HepG2 (cell line): ENCODE measurements around the gene PFKP. TPM values are rescaled to one million over a fixed set of nuclear protein-coding genes. Genes with fewer than 3 reads are reported as not detected.

Source experiments
- ATAC-seq: fragments of 200-7000 bp; cut with Tn5 transposase; 3 replicates; pipeline ENCODE4 v1.9.1; 2020; ENCODE audit warnings: mild to moderate bottlenecking, moderate library complexity
- BruUV-seq: library from RNA; stranded (reverse); fragments of 400-500 nt; replicated peaks from 2 replicates; lab custom pipeline; 2021; lab: Mats Ljungman, UMichigan
- CTCF ChIA-PET: fragments of 300-600 bp; formaldehyde crosslinking; extraction: SDS; loops from one replicate; lab custom pipeline; 2021; ENCODE audit warnings: low total read pairs, inconsistent platforms, low intra/inter-chr PET ratio; lab: Yijun Ruan, JAX
- POLR2A ChIA-PET: fragments of 350-600 bp; sonication (Branson Sonifier 250); formaldehyde crosslinking; loops from one replicate; lab custom pipeline; 2020; ENCODE audit warnings: antibody characterized with exemption, inconsistent platforms; lab: Yijun Ruan, JAX
- DNase-seq: peaks from one replicate; pipeline ENCODE4 v3.0.0-alpha.2; 2015; ENCODE audit warnings: low spot score
- FAIRE-seq: peaks from 3 replicates; lab custom pipeline; 2011; peaks lifted over from hg19 to GRCh38; lab: Jason Lieb, UNC
- H2AFZ ChIP-seq: one replicate; pipeline ENCODE4 v1.6.1; 2011; ENCODE audit warnings: low read length, inconsistent platforms
- H3K27ac ChIP-seq: fragments of 300-600 bp; 3 replicates; pipeline ENCODE4 v1.8.0; 2011; ENCODE audit warnings: mixed run types, mild to moderate bottlenecking, mixed read lengths, low read length, inconsistent platforms; ENCODE audit not compliant: insufficient read depth; ENCODE audit errors: extremely low read length
- H3K27me3 ChIP-seq, 2 experiments: fragments of 200-600 bp in 1 of 2; 2 replicates in 1 of 2; 3 replicates in 1 of 2; pipeline versions ENCODE4 v1.6.0 to v1.8.0; 2011; ENCODE audit warnings: low read length in 2 of 2, mild to moderate bottlenecking in 2 of 2, moderate library complexity in 2 of 2, inconsistent platforms in 1 of 2; ENCODE audit not compliant: insufficient read depth in 2 of 2, control insufficient read depth in 1 of 2
- H3K36me3 ChIP-seq, 2 experiments: fragments of 200-600 bp in 1 of 2; replicated peaks in 1 of 2; 2 replicates in 1 of 2; 3 replicates in 1 of 2; pipeline versions ENCODE4 v1.5.1 to v1.8.0; 2011; ENCODE audit warnings: low read length in 2 of 2, inconsistent platforms in 1 of 2; ENCODE audit not compliant: insufficient read depth in 2 of 2, control insufficient read depth in 1 of 2
- H3K4me1 ChIP-seq: 2 replicates; pipeline ENCODE4 v1.5.1; 2012; ENCODE audit warnings: low read length, inconsistent platforms; ENCODE audit not compliant: insufficient read depth
- H3K4me2 ChIP-seq: 2 replicates; pipeline ENCODE4 v1.6.0; 2011; ENCODE audit warnings: low read depth, low read length, inconsistent platforms
- H3K4me3 ChIP-seq, 3 experiments: fragments of 200-600 bp in 1 of 3; sonication (generic), shearing (Covaris generic) in 1 of 3; replicated peaks in 1 of 3; 2 replicates each; pipeline ENCODE4 v1.5.1; 2011 to 2016; ENCODE audit warnings: low read length in 3 of 3, inconsistent platforms in 2 of 3, low read depth in 2 of 3, mild to moderate bottlenecking in 2 of 3, control low read depth in 1 of 3, mixed read lengths in 1 of 3; ENCODE audit not compliant: insufficient read depth in 1 of 3
- H3K79me2 ChIP-seq: one replicate; pipeline ENCODE4 v1.6.1; 2011; ENCODE audit warnings: low read length, inconsistent platforms; ENCODE audit not compliant: insufficient read depth
- H3K9ac ChIP-seq: 2 replicates; pipeline ENCODE4 v1.6.0; 2011; ENCODE audit warnings: mild to moderate bottlenecking, low read depth, low read length, inconsistent platforms; ENCODE audit not compliant: insufficient read depth
- H3K9me3 ChIP-seq: 2 replicates; pipeline ENCODE4 v1.5.1; 2012; ENCODE audit warnings: mild to moderate bottlenecking, low read length
- H4K20me1 ChIP-seq: 2 replicates; pipeline ENCODE4 v1.6.0; 2011; ENCODE audit warnings: inconsistent platforms, mild to moderate bottlenecking, low read length, moderate library complexity; ENCODE audit not compliant: insufficient read depth
- ELF3 ChIP-seq: IDR thresholded peaks from 2 replicates; pipeline ENCODE4 v1.6.1; 2016; ENCODE audit warnings: missing genetic modification reagents, missing compliant biosample characterization
- FOXA3 ChIP-seq: IDR thresholded peaks from 2 replicates; pipeline ENCODE4 v1.6.1; 2016; ENCODE audit warnings: missing genetic modification reagents, missing compliant biosample characterization
- GATAD1 ChIP-seq: IDR thresholded peaks from 2 replicates; pipeline ENCODE4 v1.6.1; 2016; ENCODE audit warnings: missing genetic modification reagents, missing compliant biosample characterization
- IRF2 ChIP-seq: IDR thresholded peaks from 2 replicates; pipeline ENCODE4 v1.6.1; 2018; ENCODE audit warnings: missing genetic modification reagents, missing compliant biosample characterization
- NFATC3 ChIP-seq: sonication (generic); formaldehyde crosslinking; IDR thresholded peaks from 2 replicates; pipeline ENCODE4 v1.5.1; 2020; ENCODE audit warnings: mild to moderate bottlenecking, missing genetic modification reagents
- PCBP1 ChIP-seq: fragments of 200-400 bp; formaldehyde crosslinking; IDR thresholded peaks from 2 replicates; pipeline ENCODE4 v1.6.1; 2017; ENCODE audit warnings: mild to moderate bottlenecking, low read depth, low read length, borderline replicate concordance
- RAD21 ChIP-seq: fragments of 450-650 bp; formaldehyde crosslinking; IDR thresholded peaks from 2 replicates; pipeline ENCODE4 v1.5.0; 2020; ENCODE audit warnings: mild to moderate bottlenecking
- SALL1 ChIP-seq: sonication (generic); formaldehyde crosslinking; IDR thresholded peaks from 2 replicates; pipeline ENCODE4 v1.8.0; 2022; ENCODE audit warnings: mild to moderate bottlenecking, missing genetic modification reagents
- ZC3H13 ChIP-seq: sonication (generic); formaldehyde crosslinking; IDR thresholded peaks from 2 replicates; pipeline ENCODE4 v1.8.1; 2023; ENCODE audit warnings: mild to moderate bottlenecking, missing genetic modification reagents, moderate library complexity
- ZKSCAN8 ChIP-seq: IDR thresholded peaks from 2 replicates; pipeline ENCODE4 v1.6.1; 2016; ENCODE audit warnings: borderline replicate concordance, missing genetic modification reagents, missing compliant biosample characterization
- ZNF546 ChIP-seq: sonication (generic); formaldehyde crosslinking; conservative IDR thresholded peaks from 2 replicates; pipeline ENCODE4 v1.8.1; 2023; ENCODE audit warnings: mild to moderate bottlenecking, missing genetic modification reagents
- ZNF703 ChIP-seq: sonication (generic); formaldehyde crosslinking; IDR thresholded peaks from 2 replicates; pipeline ENCODE4 v1.5.1; 2020; ENCODE audit warnings: missing genetic modification reagents, mild to moderate bottlenecking, moderate library complexity, borderline replicate concordance
- ZNF773 ChIP-seq: sonication (generic); formaldehyde crosslinking; IDR thresholded peaks from 2 replicates; pipeline ENCODE4 v1.4.0; 2020; ENCODE audit warnings: missing genetic modification reagents, borderline replicate concordance
- WGBS: methylation state at CpG from one replicate; pipeline ENCODE4 v1.1.6; 2017; ENCODE audit warnings: low lambda C conversion rate; 5-methylcytosine and 5-hydroxymethylcytosine counted together
- in situ Hi-C: cut with HindIII; loops from 2 replicates; pipeline ENCODE4 v1.10.0; 2017; ENCODE audit warnings: low pct_unique_long_range_greater_than_20kb; ENCODE audit not compliant: extremely low pct_ligation_motif_present
- intact Hi-C: fragments of 100-400 bp; cut with micrococcal nuclease; formaldehyde crosslinking; loops from one replicate; pipeline ENCODE4 v1.10.0; 2022; ENCODE audit not compliant: unreplicated experiment
- polyA plus RNA-seq, 8 experiments: library from polyadenylated mRNA; depleted of rRNA in 3 of 8; stranded (reverse) in 7 of 8; unstranded in 1 of 8; fragments of >200 nt; fragmentation: Illumina TruSeq in 4 of 8; extraction: Trizol in 4 of 8; gene quantifications; 2 replicates each; pipeline versions ENCODE4 v1.2.1 to v1.2.3, GENCODE V29; 2011 to 2016; ENCODE audit warnings: low read depth in 4 of 8, missing spikeins in 1 of 8, mixed read lengths in 1 of 8; ENCODE audit not compliant: insufficient read depth in 1 of 8
- total RNA-seq, 5 experiments: library from RNA; depleted of rRNA; stranded (reverse); fragments of >200 nt; fragmentation: Illumina TruSeq; extraction: Trizol; gene quantifications; 2 replicates each; pipeline ENCODE4 v1.2.3, GENCODE V29; 2016; ENCODE audit warnings: low read depth in 1 of 5

PFKP gene
- total and polyA plus RNA-seq, 2 of the 13 experiments (the other 11 are each of a cell fraction or from before 2014, with no cell fraction given): 0.80 to 2.4 TPM

DNA sequence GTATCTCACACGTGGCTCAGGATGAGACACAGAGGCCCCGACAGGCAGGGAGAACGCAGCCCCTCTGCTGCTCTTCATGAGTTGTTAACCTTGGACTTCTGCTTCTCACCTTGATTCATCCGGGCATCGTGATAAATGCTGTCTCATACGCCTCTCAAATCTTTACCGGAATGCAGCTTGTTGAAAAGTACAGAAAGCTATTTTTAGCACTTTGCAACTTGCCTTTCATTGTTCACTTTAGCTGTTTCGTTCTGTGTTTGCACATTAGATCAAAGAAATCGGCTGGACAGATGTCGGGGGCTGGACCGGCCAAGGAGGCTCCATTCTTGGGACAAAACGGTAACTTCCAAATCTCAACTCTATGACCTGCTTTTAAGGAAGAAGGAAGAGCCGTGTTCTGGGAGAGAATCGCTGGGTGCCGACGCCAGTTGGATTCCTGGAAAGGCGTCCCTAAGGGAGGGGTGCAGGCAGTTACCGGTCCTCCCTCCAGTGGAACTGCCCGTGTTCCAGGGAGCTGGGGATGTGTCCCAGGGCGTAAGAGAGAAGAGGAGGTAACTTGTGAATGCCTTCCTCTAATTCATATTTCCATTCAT lies 49.3 kb downstream of the PFKP start:
- H3K4me1 ChIP-seq: no peaks in the 10 kb centered on the region
- H3K9ac ChIP-seq: no peak overlapping the region
- no peak overlapping the region for H2AFZ ChIP-seq
- POLR2A ChIA-PET: no interaction called here
- 48% methylated on average over 20 of the region's 20 CpGs for WGBS
- no peak overlapping the region for H3K27ac ChIP-seq
- ATAC-seq (no peak), FAIRE-seq (no peak), DNase-seq (peak; percentile 22)
- H3K4me3 ChIP-seq: no peak overlapping the region
- no peaks in the 10 kb centered on the region; a peak in 1 of 5 replicates for H3K36me3 ChIP-seq
- no peaks in the 10 kb centered on the region for H3K79me2 ChIP-seq
- TF ChIP-seq ZC3H13 (no peak), ZNF773 (no peak), RAD21 (CRISPR knock-in tag) (no peak), PCBP1 (no peak), GATAD1 (CRISPR knock-in tag) (no peak), ZNF703 (CRISPR knock-in tag) (no peak), FOXA3 (CRISPR knock-in tag) (no peak), NFATC3 (CRISPR knock-in tag) (no peak), ELF3 (no peak), ZNF546 (no peak), ZKSCAN8 (CRISPR knock-in tag) (no peak), IRF2 (CRISPR knock-in tag) (no peak), SALL1 (CRISPR knock-in tag) (no peak)
- CTCF ChIA-PET: no interaction called here
- H3K27me3 ChIP-seq: no peaks in the 10 kb centered on the region
- H3K9me3 ChIP-seq: no peaks in the 10 kb centered on the region
- no TSS peak for BruUV-seq
- in situ Hi-C loops: no loop called here
- H3K4me2 ChIP-seq: no peak overlapping the region
- H4K20me1 ChIP-seq: no peaks in the 10 kb centered on the region
- intact Hi-C loops: no loop called here
